Stimulated activated effector memory CD8-positive, alpha-beta T cell treated with anti-CD3 and anti-CD28 coated beads, Interleukin-12 subunit alpha, Interleukin-12 subunit beta, amount 100 ng/mL, for 72 hours (primary cell): ENCODE results near the gene ABHD17C.
A peak's percentile ranks its signal among the peaks of the same experiment; 100 is the strongest.

Experiments
- ATAC-seq: fragments of 150-1000 bp; cut with Tn5 transposase; 2 replicates; pipeline ENCODE4 v1.10.0; 2021
- DNase-seq, 2 donors: peaks; one replicate each; pipeline ENCODE4 v3.0.0; 2021 to 2022; ENCODE audit warnings: low spot score in 2 of 2
- H3K27ac Mint-ChIP-seq: one replicate; pipeline ENCODE4 v1.8.0; 2022; ENCODE audit warnings: mild to moderate bottlenecking, mixed read lengths
- H3K36me3 Mint-ChIP-seq: one replicate; pipeline ENCODE4 v1.8.0; 2022; ENCODE audit warnings: mild to moderate bottlenecking, mixed read lengths
- H3K4me1 Mint-ChIP-seq: one replicate; pipeline ENCODE4 v1.8.0; 2022; ENCODE audit warnings: mixed read lengths
- H3K4me3 Mint-ChIP-seq: one replicate; pipeline ENCODE4 v1.8.0; 2022; ENCODE audit warnings: mild to moderate bottlenecking, mixed read lengths
- H3K9me3 Mint-ChIP-seq: one replicate; pipeline ENCODE4 v1.8.0; 2022; ENCODE audit warnings: mixed read lengths

The ABHD17C gene

GRCh38 chr15:80733460-80733859 is 38.4 kb downstream of the ABHD17C start:
- no peak overlapping the region for H3K4me3 Mint-ChIP-seq
- H3K9me3 Mint-ChIP-seq = no peaks in the 10 kb centered on the region
- DNase-seq (no peak), ATAC-seq (no peak)
- H3K36me3 Mint-ChIP-seq = no peaks in the 10 kb centered on the region
- peaks cover 6% of the 10 kb centered on the region for H3K4me1 Mint-ChIP-seq
- H3K27ac Mint-ChIP-seq = no peak overlapping the region

DNA sequence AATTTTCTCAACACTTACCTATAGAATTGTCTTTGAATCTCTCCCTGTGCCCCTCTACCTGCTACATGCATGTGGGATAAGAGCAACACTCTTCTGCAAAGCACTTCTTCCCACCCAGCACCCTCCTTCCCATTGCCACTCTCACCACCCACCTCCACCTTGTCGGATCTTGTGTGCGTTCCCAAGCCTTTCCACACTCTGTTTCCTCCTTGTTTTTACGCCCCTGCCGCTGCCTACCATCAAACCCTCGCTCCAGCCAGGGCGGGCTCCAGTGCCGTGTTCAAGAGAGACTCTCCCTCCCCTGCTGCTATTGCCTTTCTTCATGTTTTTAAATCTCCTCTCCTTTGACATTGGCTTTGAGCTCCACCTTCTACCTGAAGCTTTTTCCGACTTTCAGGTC is 40.2 kb downstream of the ABHD17C start:
- Mint-ChIP-seq H3K9me3 (peaks cover 3% of the 10 kb centered on the region), H3K36me3 (no peaks in the 10 kb centered on the region), H3K4me1 (peaks cover 6% of the 10 kb centered on the region), H3K4me3 (no peak overlapping the region), H3K27ac (no peak overlapping the region)
- ATAC-seq (no peak), DNase-seq (no peak)

DNA sequence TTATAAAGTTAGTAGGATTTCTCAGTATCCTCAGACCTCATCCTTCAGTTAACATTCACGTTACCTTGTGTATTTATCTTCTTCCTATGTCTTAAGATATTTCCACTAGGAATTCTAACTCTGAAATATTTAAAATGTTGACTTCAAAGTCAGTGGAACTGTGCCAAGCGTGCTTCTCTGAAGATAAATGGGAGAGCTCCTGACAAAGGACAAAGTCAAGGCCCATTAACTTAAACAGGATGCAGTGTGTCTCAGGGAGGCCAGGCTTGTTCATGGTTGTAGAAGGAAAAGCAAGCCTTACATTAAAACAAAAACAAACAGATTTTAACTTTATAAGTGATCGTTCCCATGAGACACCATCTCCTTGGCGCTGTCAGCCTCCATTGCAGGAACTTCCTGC is 41.5 kb downstream of the ABHD17C start:
- Mint-ChIP-seq H3K9me3 (peaks cover 3% of the 10 kb centered on the region), H3K27ac (no peak overlapping the region), H3K4me1 (peaks cover 6% of the 10 kb centered on the region), H3K36me3 (no peaks in the 10 kb centered on the region), H3K4me3 (no peak overlapping the region)
- ATAC-seq (no peak), DNase-seq (no peak)

DNA sequence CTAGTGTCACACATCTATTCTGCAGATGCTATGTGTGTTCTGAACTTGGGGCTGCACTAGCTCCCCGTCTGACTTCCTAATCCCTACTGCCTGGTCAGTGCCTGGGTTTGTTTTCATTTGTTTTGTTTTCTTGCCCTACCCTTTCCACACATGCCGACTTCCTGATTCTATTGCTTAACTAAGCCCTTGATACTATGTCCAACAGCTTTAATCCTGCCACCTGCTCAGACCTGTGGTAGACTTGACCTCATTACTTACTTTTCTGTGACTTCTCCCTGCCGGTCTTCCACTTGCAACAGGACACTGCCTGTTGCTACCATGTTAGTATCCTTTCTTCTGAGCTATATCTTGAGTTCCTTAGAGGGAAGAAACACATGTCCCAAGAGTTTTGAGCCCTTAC is 44.8 kb downstream of the ABHD17C start:
- H3K36me3 Mint-ChIP-seq = peaks cover 4% of the 10 kb centered on the region
- no peaks in the 10 kb centered on the region for H3K4me1 Mint-ChIP-seq
- H3K27ac Mint-ChIP-seq = no peak overlapping the region
- peaks cover 3% of the 10 kb centered on the region for H3K9me3 Mint-ChIP-seq
- no peak overlapping the region for H3K4me3 Mint-ChIP-seq
- ATAC-seq (no peak), DNase-seq (no peak)

- no peak for DNase-seq
Measured at GRCh38 chr15:80742081-80742480, 47.0 kb downstream of the ABHD17C start.

DNA sequence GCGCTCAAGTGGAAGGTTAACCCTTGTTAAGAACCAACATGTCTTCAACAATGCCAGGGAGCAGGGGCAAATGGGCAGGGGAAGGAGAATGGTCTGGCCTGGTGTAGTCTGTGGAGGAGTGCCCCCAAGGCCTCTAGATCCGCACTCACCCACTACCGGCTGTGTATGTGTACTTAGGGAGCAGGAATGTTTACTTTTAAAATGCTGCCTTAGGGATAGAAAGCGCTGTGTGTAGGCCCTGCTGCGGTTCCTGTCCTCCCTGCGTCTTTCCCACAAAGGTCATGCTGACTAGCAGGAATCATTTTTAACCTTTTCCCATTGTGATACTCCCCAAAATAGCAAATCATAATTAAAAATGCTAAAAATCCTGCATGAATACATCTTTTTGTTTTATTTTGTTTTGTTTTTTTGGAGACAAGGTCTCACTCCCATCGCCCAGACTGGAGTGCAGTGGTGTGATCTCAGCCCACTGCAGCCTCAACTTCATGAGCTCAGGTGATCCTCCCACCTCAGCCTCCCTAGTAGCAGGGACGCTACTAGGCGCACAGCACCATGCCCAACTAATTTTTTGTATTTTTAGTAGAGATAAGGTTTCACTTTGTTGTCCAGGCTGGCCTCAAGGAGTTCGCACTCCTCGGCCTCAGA is 48.2 kb downstream of the ABHD17C start:
- Mint-ChIP-seq H3K9me3 (peaks cover 7% of the 10 kb centered on the region), H3K4me1 (no peaks in the 10 kb centered on the region), H3K4me3 (no peak overlapping the region), H3K36me3 (peaks cover 4% of the 10 kb centered on the region), H3K27ac (no peak overlapping the region)
- ATAC-seq (no peak), DNase-seq (no peak)

More at GRCh38 chr15:80742081-80742480, 47.0 kb downstream of the ABHD17C start:
- peaks cover 4% of the 10 kb centered on the region for H3K36me3 Mint-ChIP-seq
- no peak overlapping the region for H3K27ac Mint-ChIP-seq
- H3K9me3 Mint-ChIP-seq = peaks cover 7% of the 10 kb centered on the region
- H3K4me1 Mint-ChIP-seq = no peaks in the 10 kb centered on the region
- no peak overlapping the region for H3K4me3 Mint-ChIP-seq
- ATAC-seq = no peak

- no peaks in the 10 kb centered on the region for H3K4me1 Mint-ChIP-seq
Measured at GRCh38 chr15:80744415-80744814, 49.3 kb downstream of the ABHD17C start.

DNA sequence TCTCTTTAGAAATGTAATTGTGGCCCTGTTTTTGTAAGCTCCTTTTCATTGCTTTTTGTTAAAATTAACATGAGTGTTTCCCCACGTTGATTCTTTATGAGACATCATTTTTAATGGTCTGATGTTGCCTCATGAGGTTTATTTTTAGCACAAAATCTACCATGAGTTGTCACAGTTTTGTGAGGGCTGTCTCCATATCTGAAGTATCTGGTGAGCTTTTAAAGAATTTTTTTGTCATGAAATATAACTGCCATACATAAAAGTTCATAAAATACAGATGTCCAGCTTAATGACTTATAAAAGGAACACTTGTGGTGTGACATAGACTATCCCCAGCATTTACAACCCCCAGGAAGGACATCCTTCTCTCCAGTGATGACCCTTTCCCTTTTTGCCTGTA is 49.7 kb downstream of the ABHD17C start:
- Mint-ChIP-seq H3K9me3 (peaks cover 4% of the 10 kb centered on the region), H3K27ac (no peak overlapping the region), H3K4me1 (no peaks in the 10 kb centered on the region), H3K36me3 (peaks cover 4% of the 10 kb centered on the region), H3K4me3 (no peak overlapping the region)
- ATAC-seq (no peak), DNase-seq (no peak)

More at GRCh38 chr15:80744415-80744814, 49.3 kb downstream of the ABHD17C start:
- ATAC-seq = no peak
- peaks cover 4% of the 10 kb centered on the region for H3K36me3 Mint-ChIP-seq
- peaks cover 4% of the 10 kb centered on the region for H3K9me3 Mint-ChIP-seq
- DNase-seq = no peak
- H3K4me3 Mint-ChIP-seq = no peak overlapping the region
- no peak overlapping the region for H3K27ac Mint-ChIP-seq

DNA sequence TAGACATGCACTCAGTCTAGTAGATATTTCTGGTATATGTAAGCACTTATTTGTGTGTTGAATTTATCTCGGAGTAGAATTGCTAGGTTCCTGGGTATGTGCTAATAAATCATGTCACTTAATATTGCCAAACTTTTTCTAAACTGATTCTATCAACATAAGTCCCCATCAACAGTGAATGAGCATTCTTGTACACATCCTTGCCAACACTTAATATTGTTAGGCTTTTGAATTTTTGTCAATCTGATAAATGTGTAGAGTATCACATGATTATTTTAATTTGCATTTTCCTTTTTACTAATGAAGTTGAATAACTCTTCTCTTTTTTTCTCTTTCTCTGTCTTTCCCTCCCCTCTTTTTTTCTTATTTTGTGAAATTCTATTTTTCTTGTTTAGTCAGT is 50.8 kb downstream of the ABHD17C start:
- no peak overlapping the region for H3K27ac Mint-ChIP-seq
- peaks cover 4% of the 10 kb centered on the region for H3K9me3 Mint-ChIP-seq
- no peak for DNase-seq
- peaks cover 4% of the 10 kb centered on the region for H3K36me3 Mint-ChIP-seq
- H3K4me3 Mint-ChIP-seq = no peak overlapping the region
- ATAC-seq = no peak
- no peaks in the 10 kb centered on the region for H3K4me1 Mint-ChIP-seq

GRCh38 chr15:80747317-80748053 is 52.4 kb downstream of the ABHD17C start:
- Mint-ChIP-seq H3K27ac (no peak overlapping the region), H3K9me3 (peaks cover 4% of the 10 kb centered on the region), H3K4me1 (no peaks in the 10 kb centered on the region)

DNA sequence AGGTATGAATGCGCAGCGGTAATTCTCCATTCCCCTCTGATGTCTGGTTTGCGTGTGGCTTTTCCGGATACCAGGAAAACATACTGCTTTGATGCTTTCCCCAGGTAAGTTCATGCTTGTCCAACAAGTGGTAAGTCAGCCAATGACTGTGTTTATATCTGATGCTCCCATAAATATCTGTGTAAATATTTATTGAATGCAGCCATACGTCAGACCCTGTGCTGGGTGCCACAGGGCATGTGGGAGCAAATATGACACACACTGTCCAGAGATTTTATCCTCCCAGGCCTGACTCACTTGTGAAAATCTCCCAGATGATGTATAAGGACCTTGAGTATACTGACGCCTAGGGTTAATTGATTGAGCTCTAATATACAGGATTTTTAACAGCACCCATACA is 54.5 kb downstream of the ABHD17C start:
- no peak overlapping the region for H3K27ac Mint-ChIP-seq
- H3K36me3 Mint-ChIP-seq = no peaks in the 10 kb centered on the region
- H3K4me3 Mint-ChIP-seq = no peak overlapping the region
- DNase-seq (no peak), ATAC-seq (no peak)
- peaks cover 13% of the 10 kb centered on the region for H3K4me1 Mint-ChIP-seq
- peaks cover 4% of the 10 kb centered on the region for H3K9me3 Mint-ChIP-seq

More at GRCh38 chr15:80747317-80748053, 52.4 kb downstream of the ABHD17C start:
- ATAC-seq (no peak), DNase-seq (no peak)
- Mint-ChIP-seq H3K36me3 (peaks cover 4% of the 10 kb centered on the region), H3K4me3 (no peak overlapping the region)

DNA sequence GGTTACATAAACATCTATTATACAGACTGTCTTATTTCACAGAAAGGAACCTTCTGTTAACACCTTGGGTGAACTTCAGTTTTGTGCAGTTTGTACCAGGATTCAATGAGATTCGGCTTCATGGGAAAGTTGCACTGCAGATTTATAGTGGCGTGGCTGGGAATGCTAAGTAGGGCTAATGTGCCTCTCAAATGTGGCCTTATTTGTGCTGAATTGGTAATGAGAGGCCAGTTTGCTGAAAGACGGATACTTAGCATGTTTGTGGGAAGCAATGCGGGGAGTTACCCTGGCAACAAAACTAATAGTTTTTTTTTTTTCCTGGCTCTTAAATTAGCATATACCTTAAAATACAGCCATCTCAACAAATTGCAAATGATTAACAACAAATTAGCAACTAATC is 55.5 kb downstream of the ABHD17C start:
- H3K9me3 Mint-ChIP-seq = peaks cover 4% of the 10 kb centered on the region
- no peak for DNase-seq
- H3K27ac Mint-ChIP-seq = no peak overlapping the region
- no peak overlapping the region for H3K4me3 Mint-ChIP-seq
- no peak for ATAC-seq
- no peaks in the 10 kb centered on the region for H3K36me3 Mint-ChIP-seq
- H3K4me1 Mint-ChIP-seq = peaks cover 16% of the 10 kb centered on the region

DNA sequence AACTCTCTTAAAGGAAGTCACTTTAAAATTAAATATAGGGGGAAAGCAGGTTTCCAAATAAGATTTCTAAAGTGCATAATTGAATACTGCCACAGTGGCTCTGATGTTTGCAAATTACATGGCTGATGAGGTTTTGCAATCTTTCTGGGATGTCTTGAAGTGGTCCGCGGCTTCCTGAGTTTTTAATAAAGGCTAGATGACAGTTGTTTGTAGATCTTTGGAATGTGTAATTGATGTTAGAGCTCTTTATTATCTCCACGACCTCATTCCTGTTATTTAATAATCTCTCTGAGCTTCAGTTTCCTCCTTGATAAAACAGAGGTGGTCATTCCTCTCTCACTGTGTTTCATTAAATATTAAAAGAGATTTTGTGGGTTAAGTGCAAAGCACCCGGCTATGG is 57.1 kb downstream of the ABHD17C start:
- H3K36me3 Mint-ChIP-seq = no peaks in the 10 kb centered on the region
- ATAC-seq (no peak), DNase-seq (no peak)
- H3K9me3 Mint-ChIP-seq = no peaks in the 10 kb centered on the region
- no peak overlapping the region for H3K4me3 Mint-ChIP-seq
- peaks cover 22% of the 10 kb centered on the region for H3K4me1 Mint-ChIP-seq
- H3K27ac Mint-ChIP-seq = no peak overlapping the region

GRCh38 chr15:80753161-80753560 is 58.1 kb downstream of the ABHD17C start:
- H3K9me3 Mint-ChIP-seq = no peaks in the 10 kb centered on the region
- peaks cover 22% of the 10 kb centered on the region for H3K4me1 Mint-ChIP-seq
- ATAC-seq (no peak), DNase-seq (no peak)
- no peaks in the 10 kb centered on the region for H3K36me3 Mint-ChIP-seq
- no peak overlapping the region for H3K4me3 Mint-ChIP-seq
- no peak overlapping the region for H3K27ac Mint-ChIP-seq

GRCh38 chr15:80754014-80754413 is 58.9 kb downstream of the ABHD17C start:
- no peak for DNase-seq
- ATAC-seq = no peak
- H3K27ac Mint-ChIP-seq = no peak overlapping the region
- no peak overlapping the region for H3K4me3 Mint-ChIP-seq
- no peaks in the 10 kb centered on the region for H3K36me3 Mint-ChIP-seq
- no peaks in the 10 kb centered on the region for H3K9me3 Mint-ChIP-seq
- H3K4me1 Mint-ChIP-seq = peaks cover 22% of the 10 kb centered on the region

- Mint-ChIP-seq H3K27ac (no peak overlapping the region), H3K4me3 (no peak overlapping the region), H3K36me3 (no peaks in the 10 kb centered on the region), H3K9me3 (no peaks in the 10 kb centered on the region), H3K4me1 (peaks cover 22% of the 10 kb centered on the region)
- peak; percentile 76 for ATAC-seq
- no peak for DNase-seq
Measured at GRCh38 chr15:80755885-80756284, 60.8 kb downstream of the ABHD17C start.
